GM12878 (cell line): ENCODE data around the gene NTPCR. TPM values are rescaled to one million over a fixed set of nuclear protein-coding genes. Genes with fewer than 3 reads are reported as not detected.
A peak's percentile ranks its signal among the peaks of the same experiment; 100 is the strongest.

ENCODE experiments used
- ATAC-seq: fragments of 200-7000 bp; cut with Tn5 transposase; 3 replicates; pipeline ENCODE4 v1.9.1; 2020; ENCODE audit warnings: mild to moderate bottlenecking, moderate library complexity
- BruUV-seq: library from RNA; stranded (reverse); fragments of 400-500 nt; replicated peaks from 2 replicates; lab custom pipeline; 2021; lab: Mats Ljungman, UMichigan
- CTCF ChIA-PET: fragments of 300-600 bp; sonication (Branson Sonifier 250); formaldehyde crosslinking; extraction: SDS; loops from one replicate; lab custom pipeline; 2021; ENCODE audit warnings: inconsistent platforms; lab: Yijun Ruan, JAX
- POLR2A ChIA-PET: fragments of 350-600 bp; formaldehyde crosslinking; extraction: SDS; loops from one replicate; lab custom pipeline; 2021; ENCODE audit warnings: inconsistent platforms; lab: Charles Lee
- RAD21 ChIA-PET: fragments of 300-600 bp; sonication (Branson Sonifier 250); formaldehyde crosslinking; loops from one replicate; lab custom pipeline; 2023; ENCODE audit warnings: antibody characterized with exemption; ENCODE audit not compliant: unreplicated experiment; lab: Charles Lee
- SMC1A ChIA-PET: fragments of 300-600 bp; sonication (Branson Sonifier 250); formaldehyde crosslinking; loops from one replicate; lab custom pipeline; 2023; ENCODE audit not compliant: unreplicated experiment, uncharacterized antibody; lab: Charles Lee
- DNase-seq: peaks from one replicate; pipeline ENCODE4 v3.0.0-alpha.2; 2011; ENCODE audit warnings: low read depth, low spot score
- FAIRE-seq: peaks from 3 replicates; lab custom pipeline; 2011; peaks lifted over from hg19 to GRCh38; lab: Jason Lieb, UNC
- H2AFZ ChIP-seq: 2 replicates; pipeline ENCODE4 v1.6.0; 2011; ENCODE audit warnings: low read depth, low read length, control low read depth; ENCODE audit not compliant: control insufficient read depth
- H3K27ac ChIP-seq: 2 replicates; pipeline ENCODE4 v1.5.1; 2011; ENCODE audit warnings: control low read depth; ENCODE audit not compliant: control insufficient read depth, insufficient read depth
- H3K27me3 ChIP-seq, 2 experiments: replicated peaks in 1 of 2; 2 replicates each; pipeline versions ENCODE4 v1.6.0 to v1.6.1; 2011; ENCODE audit warnings: low read length in 1 of 2; ENCODE audit not compliant: control insufficient read depth in 2 of 2, insufficient read depth in 2 of 2
- H3K36me3 ChIP-seq, 2 experiments: 2 replicates each; pipeline ENCODE4 v1.5.1; 2011; ENCODE audit warnings: low read length in 1 of 2; ENCODE audit not compliant: control insufficient read depth in 2 of 2, insufficient read depth in 2 of 2
- H3K4me1 ChIP-seq: 2 replicates; pipeline ENCODE4 v1.6.1; 2011; ENCODE audit warnings: mild to moderate bottlenecking, low read length, moderate library complexity, mixed read lengths; ENCODE audit not compliant: control insufficient read depth, insufficient read depth
- H3K4me2 ChIP-seq: 2 replicates; pipeline ENCODE4 v1.6.0; 2011; ENCODE audit warnings: control low read depth; ENCODE audit not compliant: control insufficient read depth, insufficient read depth
- H3K4me3 ChIP-seq: fragments of 200-600 bp; sonication (generic); 2 replicates; pipeline ENCODE4 v1.5.1; 2016
- H3K79me2 ChIP-seq: 2 replicates; pipeline ENCODE4 v1.6.0; 2011; ENCODE audit warnings: low read length; ENCODE audit not compliant: control insufficient read depth, insufficient read depth
- H3K9ac ChIP-seq: 2 replicates; pipeline ENCODE4 v1.8.0; 2011; ENCODE audit warnings: low read length, control low read depth, mixed read lengths; ENCODE audit not compliant: control insufficient read depth, insufficient read depth
- H3K9me3 ChIP-seq: replicated peaks from 3 replicates; pipeline ENCODE4 v1.5.1; 2011; ENCODE audit warnings: mild to moderate bottlenecking, low read length; ENCODE audit not compliant: control insufficient read depth, insufficient read depth
- H4K20me1 ChIP-seq: 2 replicates; pipeline ENCODE4 v1.6.0; 2011; ENCODE audit not compliant: control insufficient read depth, insufficient read depth
- BACH1 ChIP-seq: fragments of 450-650 bp; IDR thresholded peaks from 2 replicates; pipeline ENCODE4 v1.6.1; 2017; ENCODE audit warnings: mild to moderate bottlenecking, borderline replicate concordance
- FOXM1 ChIP-seq: IDR thresholded peaks from 2 replicates; pipeline ENCODE4 v1.6.1; 2012; ENCODE audit warnings: low read depth, mild to moderate bottlenecking, inconsistent platforms, low read length, moderate library complexity
- IRF3 ChIP-seq: fragments of 450-650 bp; IDR thresholded peaks from 2 replicates; pipeline ENCODE4 v1.6.1; 2014; ENCODE audit warnings: mild to moderate bottlenecking
- JUNB ChIP-seq: IDR thresholded peaks from 2 replicates; pipeline ENCODE4 v1.6.1; 2016; ENCODE audit warnings: antibody characterized with exemption, mild to moderate bottlenecking
- PML ChIP-seq: IDR thresholded peaks from 2 replicates; pipeline ENCODE4 v1.6.1; 2012; ENCODE audit warnings: low read length, inconsistent platforms
- RELB ChIP-seq: fragments of 450-650 bp; IDR thresholded peaks from 2 replicates; pipeline ENCODE4 v1.6.1; 2017; ENCODE audit warnings: low read depth, mild to moderate bottlenecking, moderate library complexity
- TAF1 ChIP-seq: IDR thresholded peaks from 2 replicates; pipeline ENCODE4 v1.6.1; 2011; ENCODE audit warnings: mild to moderate bottlenecking, low read depth, low read length, borderline replicate concordance
- ZZZ3 ChIP-seq: IDR thresholded peaks from 2 replicates; pipeline ENCODE4 v1.6.1; 2011; ENCODE audit warnings: low read depth; ENCODE audit not compliant: control insufficient read depth, insufficient read length
- WGBS: methylation state at CpG from one replicate; pipeline ENCODE4 v1.1.6; 2016; ENCODE audit warnings: low lambda C conversion rate; ENCODE audit not compliant: insufficient replicate concordance, insufficient coverage; ENCODE audit errors: missing lambda C conversion rate; 5-methylcytosine and 5-hydroxymethylcytosine counted together
- in situ Hi-C: fragments of 300-500 bp; cut with MboI; formaldehyde crosslinking; loops from 9 replicates; pipeline ENCODE4 v1.14.3; 2018; ENCODE audit warnings: mixed read lengths
- intact Hi-C: fragments of 100-400 bp; cut with micrococcal nuclease; formaldehyde crosslinking; loops from one replicate; pipeline ENCODE4 v1.14.2; 2022; ENCODE audit not compliant: unreplicated experiment
- polyA plus RNA-seq, 11 experiments: library from polyadenylated mRNA; depleted of rRNA in 4 of 11; unstranded in 6 of 11; stranded (reverse) in 5 of 11; fragments of >200 nt; fragmentation: Nextera tagmentation in 4 of 11; fragmentation: Illumina TruSeq in 1 of 11; extraction: Ambion mirVana in 4 of 11; extraction: Trizol in 1 of 11; gene quantifications; 1 replicate in 1 of 11; 2 replicates in 10 of 11; pipeline versions ENCODE4 v1.2.1 to v1.2.3, GENCODE V29; 2011 to 2016; ENCODE audit warnings: inconsistent platforms in 2 of 11, missing spikeins in 2 of 11, low read depth in 1 of 11
- total RNA-seq, 4 experiments: library from RNA; depleted of rRNA in 3 of 4; stranded (reverse); fragments of >200 nt in 3 of 4; fragmentation: Illumina TruSeq in 1 of 4; extraction: Trizol in 1 of 4; gene quantifications; 2 replicates each; pipeline versions ENCODE4 v1.2.1 to v1.2.3, GENCODE V29; 2013 to 2021
- TF ChIP-seq, protein P1 (sequence below): fragments of 450-650 bp; IDR thresholded peaks from 2 replicates; pipeline ENCODE4 v1.6.1; 2017; ENCODE audit warnings: mild to moderate bottlenecking, low read depth, inconsistent platforms; ENCODE audit not compliant: poor library complexity, severe bottlenecking
- TF ChIP-seq, protein P2 (sequence below): IDR thresholded peaks from 2 replicates; pipeline ENCODE4 v1.6.1; 2012; ENCODE audit warnings: low read length, inconsistent platforms

Gene NTPCR
- total and polyA plus RNA-seq, 10 of the 15 experiments (the other 5 are each of a cell fraction or from before 2014, with no cell fraction given) = 25.4 to 109 (median 56.6) TPM

- TF ChIP-seq, protein P1, sequence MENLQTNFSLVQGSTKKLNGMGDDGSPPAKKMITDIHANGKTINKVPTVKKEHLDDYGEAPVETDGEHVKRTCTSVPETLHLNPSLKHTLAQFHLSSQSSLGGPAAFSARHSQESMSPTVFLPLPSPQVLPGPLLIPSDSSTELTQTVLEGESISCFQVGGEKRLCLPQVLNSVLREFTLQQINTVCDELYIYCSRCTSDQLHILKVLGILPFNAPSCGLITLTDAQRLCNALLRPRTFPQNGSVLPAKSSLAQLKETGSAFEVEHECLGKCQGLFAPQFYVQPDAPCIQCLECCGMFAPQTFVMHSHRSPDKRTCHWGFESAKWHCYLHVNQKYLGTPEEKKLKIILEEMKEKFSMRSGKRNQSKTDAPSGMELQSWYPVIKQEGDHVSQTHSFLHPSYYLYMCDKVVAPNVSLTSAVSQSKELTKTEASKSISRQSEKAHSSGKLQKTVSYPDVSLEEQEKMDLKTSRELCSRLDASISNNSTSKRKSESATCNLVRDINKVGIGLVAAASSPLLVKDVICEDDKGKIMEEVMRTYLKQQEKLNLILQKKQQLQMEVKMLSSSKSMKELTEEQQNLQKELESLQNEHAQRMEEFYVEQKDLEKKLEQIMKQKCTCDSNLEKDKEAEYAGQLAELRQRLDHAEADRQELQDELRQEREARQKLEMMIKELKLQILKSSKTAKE = no peak
- peak; percentile 17; the same call in 1 of the 2 replicates for TF ChIP-seq JUNB
- no peak overlapping the region for H3K4me3 ChIP-seq
- H4K20me1 ChIP-seq = no peaks in the 10 kb centered on the region
- no peak overlapping the region for H2AFZ ChIP-seq
- WGBS = 0% methylated on average over 3 of the region's 3 CpGs
- RAD21 ChIA-PET = no interaction called here
- H3K79me2 ChIP-seq = no peaks in the 10 kb centered on the region
- no peak overlapping the region for H3K27ac ChIP-seq
- SMC1A ChIA-PET = interaction anchor here (0.8 kb wide), 2 partner anchors 11 kb away, joined by 3 to 4 read pairs; no protein-coding TSS in a partner anchor
- intact Hi-C loops (no loop called here), in situ Hi-C loops (no loop called here)
- BruUV-seq = no TSS peak
- H3K9ac ChIP-seq = no peak overlapping the region
- no peak overlapping the region for H3K4me2 ChIP-seq
- H3K27me3 ChIP-seq = no peaks in the 10 kb centered on the region
- FAIRE-seq (no peak), DNase-seq (no peak), ATAC-seq (no peak; the same call in 2 of the 3 replicates)
- POLR2A ChIA-PET = no interaction called here
- no peaks in the 10 kb centered on the region for H3K36me3 ChIP-seq
- CTCF ChIA-PET = no interaction called here
- H3K9me3 ChIP-seq = no peaks in the 10 kb centered on the region
- H3K4me1 ChIP-seq = peaks cover 3% of the 10 kb centered on the region; the same call in 1 of the 2 replicates
These were observed 33.4 kb upstream of the NTPCR start for GRCh38 chr1:232917053-232917452.

DNA sequence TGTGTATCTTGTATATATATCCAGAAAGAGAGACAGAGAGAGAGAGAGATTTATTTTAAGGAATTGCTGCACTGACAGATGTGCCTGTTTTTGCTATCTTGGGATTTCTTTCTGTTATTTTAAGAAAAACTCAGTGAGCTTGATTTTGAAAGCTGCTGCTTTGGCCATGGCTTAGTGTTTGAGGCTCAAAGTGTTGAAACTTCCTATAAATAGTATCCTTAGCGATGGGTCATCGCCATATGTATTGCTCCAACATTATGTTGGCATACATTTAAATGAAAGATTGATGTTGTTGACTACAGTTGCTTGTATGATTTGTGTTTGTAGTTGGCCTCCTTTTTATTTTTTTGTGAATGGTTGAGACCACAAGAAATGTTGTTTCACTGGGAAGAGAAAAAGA, 29.0 kb upstream of the NTPCR start:
- ChIA-PET RAD21 (no interaction called here), SMC1A (interaction anchor here (0.9 kb wide), 1 partner anchor 28 kb away, joined by 3 read pairs; no protein-coding TSS in a partner anchor), CTCF (no interaction called here), POLR2A (interaction anchor here (0.6 kb wide), 1 partner anchor 62 kb away, joined by 3 read pairs; no protein-coding TSS in a partner anchor)
- intact Hi-C loops = no loop called here
- Histone ChIP-seq H3K27ac (no peak overlapping the region), H3K36me3 (no peaks in the 10 kb centered on the region), H3K4me3 (no peak overlapping the region), H3K4me1 (peaks cover 7% of the 10 kb centered on the region; the same call in 1 of the 2 replicates), H2AFZ (no peak overlapping the region), H3K27me3 (no peaks in the 10 kb centered on the region), H3K79me2 (no peaks in the 10 kb centered on the region), H3K9ac (no peak overlapping the region), H3K4me2 (no peak overlapping the region), H3K9me3 (no peaks in the 10 kb centered on the region), H4K20me1 (no peaks in the 10 kb centered on the region)
- FAIRE-seq (no peak), ATAC-seq (no peak), DNase-seq (no peak)
- no TSS peak for BruUV-seq
- 96% methylated on average over 2 of the region's 2 CpGs for WGBS
- in situ Hi-C loops = no loop called here
- TF ChIP-seq ZZZ3 (no peak), IRF3 (no peak), FOXM1 (no peak), RELB (no peak), PML (no peak), BACH1 (no peak), TAF1 (no peak)
- TF ChIP-seq, protein P2, sequence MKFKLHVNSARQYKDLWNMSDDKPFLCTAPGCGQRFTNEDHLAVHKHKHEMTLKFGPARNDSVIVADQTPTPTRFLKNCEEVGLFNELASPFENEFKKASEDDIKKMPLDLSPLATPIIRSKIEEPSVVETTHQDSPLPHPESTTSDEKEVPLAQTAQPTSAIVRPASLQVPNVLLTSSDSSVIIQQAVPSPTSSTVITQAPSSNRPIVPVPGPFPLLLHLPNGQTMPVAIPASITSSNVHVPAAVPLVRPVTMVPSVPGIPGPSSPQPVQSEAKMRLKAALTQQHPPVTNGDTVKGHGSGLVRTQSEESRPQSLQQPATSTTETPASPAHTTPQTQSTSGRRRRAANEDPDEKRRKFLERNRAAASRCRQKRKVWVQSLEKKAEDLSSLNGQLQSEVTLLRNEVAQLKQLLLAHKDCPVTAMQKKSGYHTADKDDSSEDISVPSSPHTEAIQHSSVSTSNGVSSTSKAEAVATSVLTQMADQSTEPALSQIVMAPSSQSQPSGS = no peak
